ENCODE data around the gene ADGRV1.

DNA sequence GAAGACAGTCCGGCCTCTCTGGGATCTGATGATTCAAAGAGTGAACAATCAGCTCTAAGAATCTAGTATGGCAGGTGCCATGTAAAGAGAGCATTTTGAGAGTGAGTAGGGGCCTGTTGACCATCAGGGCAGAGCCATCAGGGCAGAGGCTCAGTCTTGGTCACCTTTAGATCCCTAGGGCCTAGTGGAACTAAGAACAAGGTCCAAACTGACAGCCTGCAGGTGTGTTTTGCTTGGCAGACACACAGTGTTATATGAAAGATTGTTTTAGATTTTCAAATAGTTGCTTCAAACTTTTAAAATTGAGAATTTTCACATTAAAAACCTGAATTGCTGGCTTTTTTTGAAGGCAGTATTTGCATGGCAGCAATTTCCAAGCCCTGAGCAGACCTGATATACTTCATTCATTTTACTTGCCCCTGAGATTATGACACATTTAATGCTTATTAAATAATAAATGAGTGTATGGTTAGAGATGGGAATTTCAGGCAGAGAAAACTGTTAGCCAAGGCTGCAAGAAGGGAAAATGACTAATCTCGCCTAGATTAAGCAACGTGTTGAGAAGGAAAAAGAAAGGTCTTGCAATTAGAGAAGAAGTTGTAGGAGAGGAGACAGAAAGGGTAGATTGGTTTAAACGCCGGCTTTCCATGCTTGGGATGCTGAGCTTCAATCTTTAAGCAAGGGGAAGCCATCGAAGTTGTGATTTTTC is 544.9 kb downstream of the ADGRV1 start:
- TF ChIP-seq, protein P1, sequence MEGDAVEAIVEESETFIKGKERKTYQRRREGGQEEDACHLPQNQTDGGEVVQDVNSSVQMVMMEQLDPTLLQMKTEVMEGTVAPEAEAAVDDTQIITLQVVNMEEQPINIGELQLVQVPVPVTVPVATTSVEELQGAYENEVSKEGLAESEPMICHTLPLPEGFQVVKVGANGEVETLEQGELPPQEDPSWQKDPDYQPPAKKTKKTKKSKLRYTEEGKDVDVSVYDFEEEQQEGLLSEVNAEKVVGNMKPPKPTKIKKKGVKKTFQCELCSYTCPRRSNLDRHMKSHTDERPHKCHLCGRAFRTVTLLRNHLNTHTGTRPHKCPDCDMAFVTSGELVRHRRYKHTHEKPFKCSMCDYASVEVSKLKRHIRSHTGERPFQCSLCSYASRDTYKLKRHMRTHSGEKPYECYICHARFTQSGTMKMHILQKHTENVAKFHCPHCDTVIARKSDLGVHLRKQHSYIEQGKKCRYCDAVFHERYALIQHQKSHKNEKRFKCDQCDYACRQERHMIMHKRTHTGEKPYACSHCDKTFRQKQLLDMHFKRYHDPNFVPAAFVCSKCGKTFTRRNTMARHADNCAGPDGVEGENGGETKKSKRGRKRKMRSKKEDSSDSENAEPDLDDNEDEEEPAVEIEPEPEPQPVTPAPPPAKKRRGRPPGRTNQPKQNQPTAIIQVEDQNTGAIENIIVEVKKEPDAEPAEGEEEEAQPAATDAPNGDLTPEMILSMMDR (IDR thresholded peaks at IDR 0.05; ENCODE audit: insufficient read depth, low read depth, low read length), result no peak
- TF ChIP-seq EZH2 (IDR thresholded peaks at IDR 0.05; ENCODE audit: insufficient read depth, low read length), result no peak
